Spleen (tissue), 7 donors: ENCODE data around the gene MAP4K1.

Experiments used
- POLR2A ChIP-seq, 3 donors: fragments of 450-650 bp; IDR thresholded peaks; one replicate each; pipeline ENCODE4 v1.5.1; 2017; ENCODE audit warnings: antibody characterized with exemption in 3 of 3, mild to moderate bottlenecking in 1 of 3
- POLR2AphosphoS5 ChIP-seq, 3 donors: sonication (generic); formaldehyde crosslinking; IDR thresholded peaks; one replicate each; pipeline ENCODE4 v1.5.1; 2017; ENCODE audit warnings: antibody characterized with exemption in 3 of 3
- TF ChIP-seq, protein P1 (sequence below), 11 experiments: fragments of 200-600 bp in 7 of 11; fragments of 450-650 bp in 4 of 11; sonication (generic) in 4 of 11; IDR thresholded peaks in 8 of 11; conservative IDR thresholded peaks in 3 of 11; 1 replicate in 7 of 11; 2 replicates in 4 of 11; pipeline versions ENCODE4 v1.4.0 to v1.8.0; 2016 to 2021; ENCODE audit warnings: antibody characterized with exemption in 11 of 11, inconsistent platforms in 4 of 11, mild to moderate bottlenecking in 1 of 11
- donor health status: DM: no; HTN: no; CAD: no; lungs with moderate emphysema.
- donor health status: DM: no; HTN: no; CAD: no.
- donor health status: DM: no; HTN: no; CAD: no.

- TF ChIP-seq, protein P1, sequence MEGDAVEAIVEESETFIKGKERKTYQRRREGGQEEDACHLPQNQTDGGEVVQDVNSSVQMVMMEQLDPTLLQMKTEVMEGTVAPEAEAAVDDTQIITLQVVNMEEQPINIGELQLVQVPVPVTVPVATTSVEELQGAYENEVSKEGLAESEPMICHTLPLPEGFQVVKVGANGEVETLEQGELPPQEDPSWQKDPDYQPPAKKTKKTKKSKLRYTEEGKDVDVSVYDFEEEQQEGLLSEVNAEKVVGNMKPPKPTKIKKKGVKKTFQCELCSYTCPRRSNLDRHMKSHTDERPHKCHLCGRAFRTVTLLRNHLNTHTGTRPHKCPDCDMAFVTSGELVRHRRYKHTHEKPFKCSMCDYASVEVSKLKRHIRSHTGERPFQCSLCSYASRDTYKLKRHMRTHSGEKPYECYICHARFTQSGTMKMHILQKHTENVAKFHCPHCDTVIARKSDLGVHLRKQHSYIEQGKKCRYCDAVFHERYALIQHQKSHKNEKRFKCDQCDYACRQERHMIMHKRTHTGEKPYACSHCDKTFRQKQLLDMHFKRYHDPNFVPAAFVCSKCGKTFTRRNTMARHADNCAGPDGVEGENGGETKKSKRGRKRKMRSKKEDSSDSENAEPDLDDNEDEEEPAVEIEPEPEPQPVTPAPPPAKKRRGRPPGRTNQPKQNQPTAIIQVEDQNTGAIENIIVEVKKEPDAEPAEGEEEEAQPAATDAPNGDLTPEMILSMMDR (IDR thresholded peaks at IDR 0.05 in 8 of 11, conservative IDR thresholded peaks at IDR 0.05 in 3 of 11), result no peak
- no peak for TF ChIP-seq POLR2A (IDR thresholded peaks at IDR 0.05)
- TF ChIP-seq POLR2AphosphoS5 (IDR thresholded peaks at IDR 0.05), result no peak
Measured at GRCh38 chr19:38592940-38593339, 24.8 kb downstream of the MAP4K1 start.
